Measurements from ENCODE around the gene CHMP4B. TPM values are rescaled to one million over a fixed set of nuclear protein-coding genes. Genes with fewer than 3 reads are reported as not detected.

The CHMP4B gene, protein sequence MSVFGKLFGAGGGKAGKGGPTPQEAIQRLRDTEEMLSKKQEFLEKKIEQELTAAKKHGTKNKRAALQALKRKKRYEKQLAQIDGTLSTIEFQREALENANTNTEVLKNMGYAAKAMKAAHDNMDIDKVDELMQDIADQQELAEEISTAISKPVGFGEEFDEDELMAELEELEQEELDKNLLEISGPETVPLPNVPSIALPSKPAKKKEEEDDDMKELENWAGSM
- 68.5 and 68.9 TPM in 2 replicates for total RNA-seq (2021)
- percentile 74 among the genes with signal in this experiment for Bru-seq, nascent RNA
- BruChase-seq, experiment 1, labeled RNA remaining after a 2-hour chase: percentile 74 among the genes with signal in this experiment
- percentile 76 among the genes with signal in this experiment for BruChase-seq, experiment 2, labeled RNA remaining after a 6-hour chase
- long read RNA-seq, partial matches to known transcripts: 1 of 1 reads
- long read RNA-seq, other reads (novel, unspliced or antisense): 0 of 1 reads

DNA sequence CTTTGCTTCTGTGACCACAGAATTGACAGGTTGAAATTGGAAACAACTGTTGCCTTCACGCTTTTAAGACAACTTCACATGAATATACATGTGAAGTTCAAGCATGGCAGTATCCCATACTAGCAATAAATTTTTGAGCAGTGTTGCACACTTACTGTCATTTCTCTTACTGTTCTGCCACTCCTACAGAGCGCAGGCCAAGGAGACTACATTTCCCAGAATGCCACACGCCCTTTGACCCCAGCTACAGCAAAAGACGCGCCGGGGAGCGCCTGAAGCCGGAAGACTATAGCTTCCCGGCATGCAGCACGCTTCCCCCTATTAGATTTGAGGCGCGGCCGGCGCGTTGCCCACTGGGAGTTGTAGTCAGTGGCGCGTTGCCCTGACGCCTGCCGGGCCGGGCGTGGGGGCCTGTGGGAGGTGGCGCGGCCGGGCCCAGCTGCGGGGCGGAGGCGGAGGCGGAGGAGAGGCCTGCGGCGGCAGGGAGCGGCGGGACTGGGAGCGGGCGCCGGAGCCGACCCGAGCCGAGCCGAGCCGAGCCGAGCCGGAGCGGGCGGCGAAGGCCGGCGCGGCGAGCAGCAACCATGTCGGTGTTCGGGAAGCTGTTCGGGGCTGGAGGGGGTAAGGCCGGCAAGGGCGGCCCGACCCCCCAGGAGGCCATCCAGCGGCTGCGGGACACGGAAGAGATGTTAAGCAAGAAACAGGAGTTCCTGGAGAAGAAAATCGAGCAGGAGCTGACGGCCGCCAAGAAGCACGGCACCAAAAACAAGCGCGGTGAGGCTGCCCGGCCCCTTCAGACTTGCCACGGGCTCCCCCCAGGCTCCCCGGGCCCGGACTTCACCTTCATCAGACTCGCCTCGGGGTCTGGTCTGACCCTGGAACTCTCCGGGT, at the start of gene CHMP4B:
Gene CHMP4B, plus strand, starts transcription at position 464 of the 891 bp plus-strand sequence. Its CDS starts 121 bp downstream, at position 585.
- intact Hi-C loops (cut with micrococcal nuclease; ENCODE audit: unreplicated experiment): no loop called here
- no peak for TF ChIP-seq EZH2 (IDR thresholded peaks at IDR 0.05; ENCODE audit: borderline replicate concordance, low read depth, low read length, poor library complexity, severe bottlenecking)
- TF ChIP-seq, protein P1, sequence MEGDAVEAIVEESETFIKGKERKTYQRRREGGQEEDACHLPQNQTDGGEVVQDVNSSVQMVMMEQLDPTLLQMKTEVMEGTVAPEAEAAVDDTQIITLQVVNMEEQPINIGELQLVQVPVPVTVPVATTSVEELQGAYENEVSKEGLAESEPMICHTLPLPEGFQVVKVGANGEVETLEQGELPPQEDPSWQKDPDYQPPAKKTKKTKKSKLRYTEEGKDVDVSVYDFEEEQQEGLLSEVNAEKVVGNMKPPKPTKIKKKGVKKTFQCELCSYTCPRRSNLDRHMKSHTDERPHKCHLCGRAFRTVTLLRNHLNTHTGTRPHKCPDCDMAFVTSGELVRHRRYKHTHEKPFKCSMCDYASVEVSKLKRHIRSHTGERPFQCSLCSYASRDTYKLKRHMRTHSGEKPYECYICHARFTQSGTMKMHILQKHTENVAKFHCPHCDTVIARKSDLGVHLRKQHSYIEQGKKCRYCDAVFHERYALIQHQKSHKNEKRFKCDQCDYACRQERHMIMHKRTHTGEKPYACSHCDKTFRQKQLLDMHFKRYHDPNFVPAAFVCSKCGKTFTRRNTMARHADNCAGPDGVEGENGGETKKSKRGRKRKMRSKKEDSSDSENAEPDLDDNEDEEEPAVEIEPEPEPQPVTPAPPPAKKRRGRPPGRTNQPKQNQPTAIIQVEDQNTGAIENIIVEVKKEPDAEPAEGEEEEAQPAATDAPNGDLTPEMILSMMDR (conservative IDR thresholded peaks at IDR 0.05; ENCODE audit: low read depth, low read length): no peak
- ChIA-PET CTCF (interaction anchor here (1.8 kb wide), 1 partner anchor 19 kb away, joined by 8 read pairs; no protein-coding TSS in a partner anchor), POLR2A (ENCODE audit: low non-redundant PET) (interaction anchor here (0.5 kb wide), 1 partner anchor 194 kb away, joined by 5 read pairs; no protein-coding TSS in a partner anchor)
- H3K4me1 ChIP-seq (ENCODE audit: insufficient read depth, low read length, poor library complexity, severe bottlenecking): peaks cover 8% of the 10 kb centered on the region
- no peaks in the 10 kb centered on the region for H3K36me3 ChIP-seq (ENCODE audit: insufficient read depth, low read length, poor library complexity, severe bottlenecking)
- H3K9me3 ChIP-seq (ENCODE audit: low read depth, low read length, poor library complexity, severe bottlenecking): no peaks in the 10 kb centered on the region
- H3K27ac ChIP-seq (ENCODE audit: low read depth, low read length, poor library complexity, severe bottlenecking): peak within 1 kb of the TSS; percentile 89
- H3K4me3 ChIP-seq (ENCODE audit: low read depth, low read length, poor library complexity, severe bottlenecking): peak within 1 kb of the TSS; percentile 91
- peak; percentile 99 for DNase-seq (ENCODE audit: low spot score)
- no TSS peak for BruUV-seq (replicated peaks)
- H3K27me3 ChIP-seq (replicated peaks; ENCODE audit: insufficient read depth, low read depth, low read length, poor library complexity): no peaks in the 10 kb centered on the region

DNA sequence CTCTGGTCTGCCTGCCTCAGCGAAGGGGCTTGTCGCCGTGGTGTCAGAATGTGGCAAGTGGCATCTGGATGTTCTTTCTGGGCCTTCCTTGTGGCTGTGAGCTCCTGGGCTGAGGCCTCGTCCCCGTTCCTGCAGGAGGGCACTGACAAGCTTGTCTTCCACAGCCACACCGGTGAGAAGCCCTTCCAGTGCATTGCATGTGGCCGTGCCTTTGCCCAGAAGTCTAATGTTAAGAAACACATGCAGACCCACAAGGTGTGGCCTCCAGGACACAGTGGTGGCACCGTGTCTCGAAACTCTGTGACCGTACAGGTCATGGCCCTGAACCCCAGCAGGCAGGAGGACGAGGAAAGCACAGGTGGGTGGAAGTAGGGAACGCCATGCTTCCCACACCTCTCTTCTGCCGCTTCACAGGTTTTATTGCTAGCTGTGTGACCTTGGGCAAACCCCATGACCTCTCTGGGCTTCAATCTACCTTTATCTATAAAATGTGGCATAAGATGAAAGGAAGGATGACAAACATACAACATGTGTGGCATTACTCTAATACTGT, 49.4 kb upstream of the CHMP4B start:
- CTCF ChIA-PET: no interaction called here

DNA sequence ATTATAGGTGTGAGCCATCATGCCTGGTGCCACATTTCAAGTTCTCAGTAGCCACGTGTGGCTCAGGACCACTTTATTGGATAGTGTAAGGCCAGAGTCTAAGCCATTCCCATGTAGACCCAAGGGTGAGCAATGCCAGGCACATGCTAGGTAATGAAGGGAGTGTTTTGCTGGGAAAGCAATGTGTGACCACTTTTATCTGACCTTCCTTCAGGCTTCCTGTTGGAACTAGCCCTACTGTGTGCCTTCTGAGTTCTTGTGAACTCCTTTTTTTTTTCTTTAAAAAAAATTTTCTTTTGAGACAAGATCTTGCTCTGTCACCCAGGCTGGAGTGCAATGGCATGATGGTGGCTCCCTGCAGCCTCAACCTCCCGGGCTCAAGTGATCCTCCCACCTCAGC, 46.0 kb upstream of the CHMP4B start:
- intact Hi-C loops (cut with micrococcal nuclease; ENCODE audit: unreplicated experiment): no loop called here
- Histone ChIP-seq H3K27ac (ENCODE audit: low read depth, low read length, poor library complexity, severe bottlenecking) (no peak overlapping the region), H3K4me3 (ENCODE audit: low read depth, low read length, poor library complexity, severe bottlenecking) (no peak overlapping the region), H3K36me3 (ENCODE audit: insufficient read depth, low read length, poor library complexity, severe bottlenecking) (no peaks in the 10 kb centered on the region), H3K27me3 (replicated peaks; ENCODE audit: insufficient read depth, low read depth, low read length, poor library complexity) (no peaks in the 10 kb centered on the region), H3K9me3 (ENCODE audit: low read depth, low read length, poor library complexity, severe bottlenecking) (no peaks in the 10 kb centered on the region), H3K4me1 (ENCODE audit: insufficient read depth, low read length, poor library complexity, severe bottlenecking) (no peaks in the 10 kb centered on the region)
- no TSS peak for BruUV-seq (replicated peaks)
- ChIA-PET POLR2A (ENCODE audit: low non-redundant PET) (no interaction called here), CTCF (no interaction called here)
- no peak for DNase-seq (ENCODE audit: low spot score)
- TF ChIP-seq, protein P1 (conservative IDR thresholded peaks at IDR 0.05; ENCODE audit: low read depth, low read length): no peak
- no peak for TF ChIP-seq EZH2 (IDR thresholded peaks at IDR 0.05; ENCODE audit: borderline replicate concordance, low read depth, low read length, poor library complexity, severe bottlenecking)

More for the DNA sequence above, 49.4 kb upstream of the CHMP4B start:
- no peak for DNase-seq (ENCODE audit: low spot score)
- POLR2A ChIA-PET (ENCODE audit: low non-redundant PET): no interaction called here
- no peaks in the 10 kb centered on the region for H3K36me3 ChIP-seq (ENCODE audit: insufficient read depth, low read length, poor library complexity, severe bottlenecking)
- BruUV-seq (replicated peaks): no TSS peak
- no peak overlapping the region for H3K27ac ChIP-seq (ENCODE audit: low read depth, low read length, poor library complexity, severe bottlenecking)
- no peaks in the 10 kb centered on the region for H3K4me1 ChIP-seq (ENCODE audit: insufficient read depth, low read length, poor library complexity, severe bottlenecking)
- H3K9me3 ChIP-seq (ENCODE audit: low read depth, low read length, poor library complexity, severe bottlenecking): no peaks in the 10 kb centered on the region
- no peak overlapping the region for H3K4me3 ChIP-seq (ENCODE audit: low read depth, low read length, poor library complexity, severe bottlenecking)
- TF ChIP-seq EZH2 (IDR thresholded peaks at IDR 0.05; ENCODE audit: borderline replicate concordance, low read depth, low read length, poor library complexity, severe bottlenecking): no peak
- TF ChIP-seq, protein P1 (conservative IDR thresholded peaks at IDR 0.05; ENCODE audit: low read depth, low read length): no peak
- intact Hi-C loops (cut with micrococcal nuclease; ENCODE audit: unreplicated experiment): no loop called here
- no peaks in the 10 kb centered on the region for H3K27me3 ChIP-seq (replicated peaks; ENCODE audit: insufficient read depth, low read depth, low read length, poor library complexity)
